GM18505 (cell line): Measurements from ENCODE around the gene KCTD2.

ENCODE experiments used
- ATAC-seq: cut with Tn5 transposase; IDR thresholded peaks from one replicate; pipeline ENCODE4 v1.9.1; 2021; ENCODE audit not compliant: unreplicated experiment
- POLR2A ChIP-seq: IDR thresholded peaks from 4 replicates; pipeline ENCODE4 v1.6.1; 2011; ENCODE audit warnings: borderline replicate concordance; ENCODE audit not compliant: insufficient read depth, insufficient read length; ENCODE audit errors: extremely low read depth

KCTD2 gene

DNA sequence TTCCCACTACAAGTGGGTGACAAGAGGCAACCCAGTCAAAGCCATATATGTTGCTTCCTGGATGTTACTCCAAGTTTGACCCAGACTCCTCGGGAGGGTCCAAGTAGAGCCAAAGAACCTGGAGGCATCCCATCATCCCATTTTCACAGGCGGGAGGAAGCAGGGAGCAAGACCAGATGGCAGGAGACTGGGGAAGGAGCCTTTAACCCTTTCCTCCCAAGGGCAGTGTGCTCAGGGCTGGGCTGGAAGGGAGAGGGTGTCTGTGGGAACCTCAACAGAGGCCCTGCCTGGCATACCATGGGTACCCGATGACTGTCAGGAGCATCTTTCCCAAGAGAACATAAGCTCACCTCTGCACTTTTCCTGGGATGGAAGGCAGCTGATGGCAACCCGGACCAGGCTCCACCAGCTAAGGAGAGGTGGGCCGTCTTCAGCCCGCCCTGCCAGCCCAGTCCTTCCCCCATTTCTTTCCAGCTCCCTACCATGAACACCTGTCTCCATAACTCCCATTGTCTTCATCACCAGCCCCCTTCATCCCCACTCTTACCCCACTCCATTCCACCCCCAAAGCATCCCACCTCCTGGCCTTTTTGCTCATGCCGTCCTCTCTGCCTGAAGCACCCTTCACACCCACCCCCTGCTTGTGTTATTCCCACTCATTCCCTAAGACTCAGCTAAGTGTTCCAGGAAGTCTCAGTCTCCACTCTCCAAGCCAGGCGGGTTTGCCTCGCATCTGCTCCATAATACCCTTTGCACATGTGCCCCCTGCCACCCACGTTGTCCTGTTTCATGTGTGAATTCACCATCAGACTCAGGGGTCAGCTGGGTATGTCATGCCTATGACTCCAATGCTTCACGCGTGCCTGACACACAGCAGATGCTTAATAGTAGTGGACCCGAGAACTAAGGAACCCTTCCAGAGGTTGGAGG lies 34.9 kb downstream of the KCTD2 start:
- TF ChIP-seq POLR2A: no peak
- ATAC-seq: no peak

DNA sequence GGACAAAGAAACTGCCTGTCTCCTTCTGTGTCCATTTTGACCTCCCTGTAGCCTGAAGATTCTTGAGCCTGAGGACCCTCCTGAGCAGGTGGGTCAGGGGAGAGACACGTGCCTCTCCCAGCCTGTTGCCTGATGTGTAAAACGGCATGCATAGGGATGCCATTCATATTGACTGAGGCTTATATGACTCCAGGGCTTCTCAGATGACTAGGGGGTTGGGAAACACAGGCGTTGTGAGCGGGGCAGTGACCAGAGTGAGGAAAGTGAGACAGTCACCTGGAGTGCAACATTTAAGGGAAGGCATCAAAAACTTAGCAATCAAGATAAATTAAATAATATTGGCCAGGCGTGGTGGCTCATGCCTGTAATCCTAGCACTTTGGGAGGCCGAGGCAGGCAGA lies 35.7 kb downstream of the KCTD2 start:
- TF ChIP-seq POLR2A: no peak
- ATAC-seq: no peak

DNA sequence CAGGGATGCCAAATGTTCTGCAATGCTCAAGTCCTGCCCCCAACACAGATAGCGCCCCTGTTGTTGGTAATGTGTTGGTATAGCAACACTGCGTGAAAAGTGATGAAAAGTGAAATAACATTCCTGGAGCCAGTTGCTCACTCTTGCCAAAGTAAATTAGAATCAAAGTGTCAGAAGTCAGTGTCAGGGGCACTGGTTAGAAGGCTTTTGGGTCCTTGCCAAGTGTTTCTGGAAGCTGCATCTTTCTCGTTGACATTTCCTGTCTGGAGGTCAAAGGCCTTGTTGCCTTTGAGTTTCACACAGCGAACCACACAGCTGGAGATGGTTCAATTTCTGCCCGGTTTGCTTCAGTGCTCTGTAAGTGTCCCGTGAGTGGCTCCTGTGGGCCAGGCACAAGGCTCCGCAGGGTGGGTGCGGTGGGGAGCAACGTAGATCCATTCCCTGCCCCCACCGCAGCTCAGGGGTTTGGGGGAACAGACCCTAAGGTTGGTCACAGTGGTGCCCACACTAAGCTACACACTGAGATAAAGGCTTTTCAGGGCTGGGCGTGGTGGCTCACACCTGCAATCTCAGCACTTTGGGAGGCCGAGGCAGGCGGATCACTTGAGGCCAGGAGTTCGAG lies 37.1 kb downstream of the KCTD2 start:
- TF ChIP-seq POLR2A: no peak
- ATAC-seq: no peak

DNA sequence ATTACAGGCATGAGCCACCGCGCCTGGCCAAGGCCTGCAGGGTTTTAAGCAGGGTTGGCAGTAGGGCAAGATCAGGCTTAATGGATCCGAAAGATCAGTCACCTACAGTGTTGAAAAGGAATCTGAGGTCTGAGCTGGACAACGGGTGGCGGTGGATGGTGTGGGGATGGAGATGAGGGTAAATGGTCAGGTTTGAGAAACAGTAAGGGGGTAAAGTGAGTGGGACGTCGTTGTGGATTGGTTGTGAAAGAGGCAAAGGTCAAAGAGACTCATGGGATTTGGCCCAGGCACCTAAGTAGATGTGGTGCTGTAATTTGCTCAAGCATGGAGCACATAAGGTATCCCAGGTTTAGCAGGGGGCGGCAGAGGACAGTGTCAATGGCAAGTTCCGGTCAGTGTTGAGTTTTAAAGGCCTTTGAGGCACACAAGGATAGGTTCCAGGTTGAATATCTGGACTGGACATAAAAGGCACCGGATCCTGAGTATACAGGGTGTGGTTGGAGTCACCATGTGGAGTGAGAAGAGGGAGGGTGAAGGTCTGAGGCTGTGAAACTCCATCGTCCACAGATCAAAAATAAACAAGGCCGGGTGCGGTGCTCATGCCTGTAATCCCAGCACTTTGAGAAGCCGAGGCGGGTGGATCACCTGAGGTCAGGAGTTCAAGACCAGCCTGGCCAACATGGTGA lies 39.6 kb downstream of the KCTD2 start:
- TF ChIP-seq POLR2A: no peak
- no peak for ATAC-seq

DNA sequence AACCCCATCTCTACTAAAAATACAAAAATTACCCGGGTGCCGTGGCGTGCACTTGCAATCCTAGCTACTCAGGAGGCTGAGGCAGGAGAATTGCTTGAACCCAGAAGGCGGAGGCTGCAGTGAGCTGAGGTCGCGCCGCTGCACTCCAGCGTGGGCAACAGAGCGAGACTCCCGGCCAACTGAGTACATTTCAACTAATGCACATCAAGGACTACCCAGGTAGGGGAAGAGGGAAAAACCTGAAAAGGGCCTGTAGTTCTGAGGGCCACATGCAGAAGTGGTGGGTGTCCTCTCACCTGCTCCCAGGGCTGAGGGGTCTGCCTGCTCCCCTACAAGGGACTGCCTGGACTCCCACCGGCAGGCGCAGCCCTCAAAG lies 40.1 kb downstream of the KCTD2 start:
- TF ChIP-seq POLR2A: no peak
- ATAC-seq: no peak

DNA sequence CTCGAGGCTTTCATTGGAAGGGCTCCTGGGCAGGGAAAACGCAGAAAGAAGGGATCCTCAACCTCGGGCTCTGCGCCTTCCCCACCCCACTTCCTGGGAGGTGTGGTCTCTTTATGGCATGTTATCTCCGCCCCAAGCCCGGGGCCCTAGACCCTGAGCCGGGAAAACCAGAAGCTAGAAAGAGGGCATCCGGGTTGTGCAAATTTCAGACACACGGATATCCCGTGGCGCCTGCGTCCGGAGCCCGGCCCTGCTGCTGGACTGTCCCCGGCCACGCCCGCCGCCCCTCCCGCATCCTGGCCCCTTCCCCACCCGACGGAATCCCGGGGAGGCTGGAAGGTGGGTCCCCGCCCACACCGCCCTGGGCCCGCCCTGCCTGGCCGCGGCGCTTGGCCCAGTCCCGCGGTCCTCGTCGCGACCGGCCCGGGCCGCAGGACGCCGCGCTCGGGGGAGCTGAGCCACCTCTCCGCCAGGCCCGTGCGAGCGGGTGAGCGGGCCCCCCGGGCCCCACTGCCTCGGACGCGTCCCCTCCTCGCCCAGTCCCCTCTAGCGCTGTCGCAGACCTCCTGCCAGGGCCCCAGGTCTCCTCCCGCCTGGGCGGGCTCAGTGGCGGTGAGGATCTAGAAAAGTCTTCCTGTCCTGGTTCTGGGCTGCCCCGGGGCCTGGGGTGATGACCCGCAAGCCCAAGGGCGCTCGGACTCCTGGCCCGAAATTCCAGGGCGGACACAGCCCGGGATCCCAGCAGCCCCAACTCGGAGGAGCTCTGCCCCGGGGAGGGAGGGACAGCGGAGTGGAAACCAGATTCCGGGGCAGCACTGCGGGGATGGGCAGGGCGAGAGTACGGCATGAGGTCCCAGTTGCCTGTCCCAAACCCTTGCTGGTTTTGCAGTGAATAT lies 40.8 kb downstream of the KCTD2 start, which contains the start of gene SLC16A5:
Gene SLC16A5 (plus strand): TSS at position 397 of the 896 bp plus-strand sequence. CDS start 5,683 bp downstream, outside the sequence.
- ATAC-seq: peak; percentile 43
- peak; percentile 63 for TF ChIP-seq POLR2A

DNA sequence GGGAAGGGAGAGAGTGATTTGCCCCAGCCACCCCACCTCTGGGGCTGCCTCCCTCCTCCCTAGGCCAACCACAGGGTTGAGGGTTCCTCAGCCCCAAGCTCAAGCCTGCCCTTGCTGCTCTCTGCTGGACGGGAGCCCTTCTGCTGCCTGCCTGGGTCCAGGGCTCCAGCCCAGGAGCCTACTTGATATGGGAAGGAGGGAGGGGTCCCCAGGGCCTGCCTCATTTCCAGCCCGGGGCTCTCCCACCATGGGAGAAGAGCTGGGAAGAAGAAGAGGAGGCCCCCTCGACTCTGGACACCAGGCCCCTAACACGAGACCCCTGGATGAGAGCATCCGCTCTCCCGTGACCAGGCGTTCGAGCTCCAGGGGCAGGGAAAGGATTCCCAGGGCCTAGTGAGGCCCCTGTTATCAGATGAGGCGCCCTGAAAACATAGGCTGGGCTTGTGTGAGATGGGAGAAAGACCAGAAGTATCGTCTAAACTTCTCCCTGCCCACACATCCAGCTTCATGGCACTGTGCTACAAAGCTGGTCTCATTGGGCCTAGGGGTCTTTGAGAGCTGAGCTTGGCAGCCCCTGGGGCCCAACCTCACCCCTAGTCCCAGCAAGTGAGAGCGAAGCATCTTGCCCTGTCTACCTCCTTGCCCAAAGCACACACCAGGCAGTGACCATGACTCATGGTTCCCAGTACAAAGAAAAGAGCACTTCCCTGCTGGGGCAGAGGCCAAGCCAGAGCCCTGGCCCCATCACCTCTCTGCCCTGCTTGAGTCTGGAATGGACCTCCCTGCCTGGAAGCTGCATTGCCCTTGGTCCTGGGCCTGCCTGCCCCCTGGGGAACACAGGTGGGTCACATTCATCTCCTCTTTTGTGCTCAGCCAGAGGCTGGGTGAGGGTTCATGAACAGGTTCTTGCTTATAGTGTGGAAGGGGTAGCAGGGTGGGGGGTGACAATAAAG lies 41.7 kb downstream of the KCTD2 start:
- TF ChIP-seq POLR2A: no peak
- no peak for ATAC-seq

DNA sequence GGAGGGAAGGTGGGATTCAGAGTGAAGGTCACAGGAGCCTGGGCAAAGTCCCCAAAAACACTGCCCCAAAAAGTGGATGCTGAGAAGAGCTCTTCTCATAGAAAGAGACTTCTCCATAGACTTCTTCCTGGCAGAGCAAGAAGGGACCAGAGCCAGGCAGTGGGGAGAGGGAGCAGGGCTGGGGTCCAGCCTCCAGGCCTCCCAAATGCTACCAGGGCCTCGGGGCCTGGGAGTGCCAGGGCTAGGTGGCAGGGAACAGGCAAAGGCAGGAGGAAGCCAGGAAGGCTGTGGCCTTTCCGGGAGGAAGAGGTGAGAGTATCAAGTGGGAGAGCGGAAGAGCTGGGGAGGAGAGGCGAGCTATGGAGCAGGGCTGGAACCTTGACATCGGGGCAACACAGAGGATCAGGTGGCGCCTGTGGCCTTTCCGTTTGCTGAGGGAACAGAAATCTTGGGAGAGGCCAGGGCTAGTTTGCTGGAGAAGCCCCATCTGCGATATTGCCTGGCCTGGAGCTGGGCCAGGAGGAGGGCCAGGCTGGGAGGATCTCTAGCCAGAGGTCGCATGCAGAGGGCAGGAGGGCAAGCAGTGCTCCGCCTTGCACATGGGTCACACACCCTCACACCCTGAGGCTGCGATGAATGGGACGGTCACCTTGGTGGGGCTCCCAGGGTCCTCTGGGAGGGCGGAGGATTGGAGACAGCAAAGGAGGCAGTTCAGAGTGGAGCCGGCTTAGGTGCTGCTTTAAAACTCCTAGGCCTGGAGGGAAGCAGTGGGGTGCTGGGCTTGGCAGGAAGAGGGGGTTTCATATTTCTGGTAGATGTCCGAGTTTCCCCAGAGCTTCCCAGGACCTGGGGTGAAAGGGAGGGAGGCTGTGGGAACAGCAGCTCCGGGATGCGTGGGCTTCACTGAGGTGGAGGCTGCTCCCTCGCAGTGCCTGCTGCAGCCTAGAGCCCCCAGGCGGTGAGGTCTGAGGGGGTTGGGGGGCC lies 44.1 kb downstream of the KCTD2 start:
- no peak for ATAC-seq
- no peak for TF ChIP-seq POLR2A

DNA sequence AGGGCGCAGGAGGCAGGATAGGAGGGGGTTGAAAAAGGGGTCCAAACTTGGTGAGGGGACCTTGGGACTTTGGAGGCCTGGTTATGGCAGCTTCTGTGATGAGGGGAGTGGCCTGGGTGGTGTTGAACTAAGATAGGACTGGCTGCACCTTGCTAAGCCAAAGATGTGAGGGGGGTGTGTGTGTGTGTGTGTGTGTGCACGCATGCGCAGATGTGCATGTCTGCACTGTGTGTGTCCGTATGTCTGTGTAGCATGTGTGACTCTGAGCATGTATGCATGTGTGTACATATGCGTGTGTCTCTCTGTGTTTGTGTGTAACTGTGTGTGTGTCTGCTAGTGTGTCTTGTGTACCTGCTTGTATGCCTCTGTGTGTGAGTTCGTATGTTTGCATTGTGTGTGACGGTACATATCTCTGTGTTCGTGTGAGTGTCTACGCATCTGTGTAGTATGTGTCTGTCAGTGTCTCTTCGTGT lies 44.9 kb downstream of the KCTD2 start:
- TF ChIP-seq POLR2A: no peak
- no peak for ATAC-seq

DNA sequence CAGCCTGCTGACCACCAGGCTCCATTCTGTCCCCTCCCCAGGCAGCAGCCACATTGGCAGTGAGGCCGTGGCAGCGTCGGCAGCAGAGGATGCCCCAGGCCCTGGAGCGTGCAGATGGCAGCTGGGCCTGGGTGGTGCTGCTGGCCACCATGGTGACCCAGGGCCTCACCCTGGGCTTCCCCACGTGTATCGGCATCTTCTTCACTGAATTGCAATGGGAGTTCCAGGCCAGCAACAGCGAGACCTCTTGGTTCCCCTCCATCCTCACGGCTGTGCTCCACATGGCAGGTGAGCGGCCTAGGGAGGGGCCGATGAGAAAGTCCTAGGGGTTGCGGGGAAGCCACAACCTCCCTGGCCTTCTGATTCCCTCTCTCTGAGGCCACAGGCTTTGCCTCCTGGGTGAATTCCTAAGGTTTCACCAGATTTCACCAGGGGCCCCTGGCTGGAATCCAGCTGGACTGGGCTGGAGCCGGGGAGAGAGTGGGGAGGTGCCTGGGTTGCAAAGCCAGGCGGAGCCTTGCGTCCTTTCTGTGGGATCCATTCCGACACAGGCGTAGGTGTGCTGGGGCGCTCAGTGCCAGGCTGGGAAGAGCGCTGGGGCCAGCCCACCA lies 46.6 kb downstream of the KCTD2 start:
- no peak for ATAC-seq
- no peak for TF ChIP-seq POLR2A
